ENCODE measurements around the gene LAMP2. TPM values are rescaled to one million over a fixed set of nuclear protein-coding genes. Genes with fewer than 3 reads are reported as not detected.

Gene LAMP2
- total and polyA plus RNA-seq, 2 of the 8 experiments (the other 6 are each of a cell fraction or from before 2014, with no cell fraction given): 21.2 to 29.9 TPM

GRCh38 chrX:120512222-120512621, 43.1 kb upstream of the LAMP2 start (continued):
- TF ChIP-seq E2F6 (IDR thresholded peaks at IDR 0.05): no peak
- TF ChIP-seq, protein P1, sequence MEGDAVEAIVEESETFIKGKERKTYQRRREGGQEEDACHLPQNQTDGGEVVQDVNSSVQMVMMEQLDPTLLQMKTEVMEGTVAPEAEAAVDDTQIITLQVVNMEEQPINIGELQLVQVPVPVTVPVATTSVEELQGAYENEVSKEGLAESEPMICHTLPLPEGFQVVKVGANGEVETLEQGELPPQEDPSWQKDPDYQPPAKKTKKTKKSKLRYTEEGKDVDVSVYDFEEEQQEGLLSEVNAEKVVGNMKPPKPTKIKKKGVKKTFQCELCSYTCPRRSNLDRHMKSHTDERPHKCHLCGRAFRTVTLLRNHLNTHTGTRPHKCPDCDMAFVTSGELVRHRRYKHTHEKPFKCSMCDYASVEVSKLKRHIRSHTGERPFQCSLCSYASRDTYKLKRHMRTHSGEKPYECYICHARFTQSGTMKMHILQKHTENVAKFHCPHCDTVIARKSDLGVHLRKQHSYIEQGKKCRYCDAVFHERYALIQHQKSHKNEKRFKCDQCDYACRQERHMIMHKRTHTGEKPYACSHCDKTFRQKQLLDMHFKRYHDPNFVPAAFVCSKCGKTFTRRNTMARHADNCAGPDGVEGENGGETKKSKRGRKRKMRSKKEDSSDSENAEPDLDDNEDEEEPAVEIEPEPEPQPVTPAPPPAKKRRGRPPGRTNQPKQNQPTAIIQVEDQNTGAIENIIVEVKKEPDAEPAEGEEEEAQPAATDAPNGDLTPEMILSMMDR (IDR thresholded peaks at IDR 0.05; ENCODE audit: control extremely low read depth in 1 of 3, insufficient read depth in 1 of 3, low read depth in 1 of 3, low read length in 3 of 3): no peak
